Endometrium (tissue), 2 donors: ENCODE results near the gene DRAXIN.

Source experiments
- FAIRE-seq: peaks from 2 replicates; lab custom pipeline; 2012; peaks lifted over from hg19 to GRCh38; lab: Jason Lieb, UNC
- donor health status: control.
- donor health status: control.

Gene DRAXIN

GRCh38 chr1:11766429-11766776 is 74.9 kb downstream of the DRAXIN start:
- no peak for FAIRE-seq

- FAIRE-seq = no peak
Observed at GRCh38 chr1:11767922-11768704, 76.6 kb downstream of the DRAXIN start.

- no peak for FAIRE-seq
Observed at GRCh38 chr1:11768821-11769220, 77.3 kb downstream of the DRAXIN start.

GRCh38 chr1:11769274-11769673 is 77.8 kb downstream of the DRAXIN start:
- FAIRE-seq = no peak

- FAIRE-seq = no peak
Observed at GRCh38 chr1:11770011-11770410, 78.5 kb downstream of the DRAXIN start.

GRCh38 chr1:11771481-11772043 is 80.1 kb downstream of the DRAXIN start:
- FAIRE-seq = no peak

GRCh38 chr1:11772458-11772857 is 80.9 kb downstream of the DRAXIN start:
- FAIRE-seq = no peak

GRCh38 chr1:11774753-11775152 is 83.2 kb downstream of the DRAXIN start:
- FAIRE-seq = no peak
